ENCODE measurements around the gene PRCD. TPM values are rescaled to one million over a fixed set of nuclear protein-coding genes. Genes with fewer than 3 reads are reported as not detected.
"Not testable (repeated sequence)": the region's sequence is repeated elsewhere in the genome, so short reads cannot be mapped to it uniquely, and the experiment has no call there.

PRCD gene
- total RNA-seq, 1 donor, result 0.81 TPM

GRCh38 chr17:76524598-76525512 lies 15.0 kb upstream of the PRCD start:
- no peak for DNase-seq (ENCODE audit: low read depth in 2 of 3, low spot score in 2 of 3)

GRCh38 chr17:76525513-76525833 lies 14.4 kb upstream of the PRCD start:
- not testable (repeated sequence) for DNase-seq (ENCODE audit: low read depth in 2 of 3, low spot score in 2 of 3)

GRCh38 chr17:76527016-76527415 lies 12.8 kb upstream of the PRCD start:
- DNase-seq (ENCODE audit: low read depth in 2 of 3, low spot score in 2 of 3), result not testable (repeated sequence)

DNA sequence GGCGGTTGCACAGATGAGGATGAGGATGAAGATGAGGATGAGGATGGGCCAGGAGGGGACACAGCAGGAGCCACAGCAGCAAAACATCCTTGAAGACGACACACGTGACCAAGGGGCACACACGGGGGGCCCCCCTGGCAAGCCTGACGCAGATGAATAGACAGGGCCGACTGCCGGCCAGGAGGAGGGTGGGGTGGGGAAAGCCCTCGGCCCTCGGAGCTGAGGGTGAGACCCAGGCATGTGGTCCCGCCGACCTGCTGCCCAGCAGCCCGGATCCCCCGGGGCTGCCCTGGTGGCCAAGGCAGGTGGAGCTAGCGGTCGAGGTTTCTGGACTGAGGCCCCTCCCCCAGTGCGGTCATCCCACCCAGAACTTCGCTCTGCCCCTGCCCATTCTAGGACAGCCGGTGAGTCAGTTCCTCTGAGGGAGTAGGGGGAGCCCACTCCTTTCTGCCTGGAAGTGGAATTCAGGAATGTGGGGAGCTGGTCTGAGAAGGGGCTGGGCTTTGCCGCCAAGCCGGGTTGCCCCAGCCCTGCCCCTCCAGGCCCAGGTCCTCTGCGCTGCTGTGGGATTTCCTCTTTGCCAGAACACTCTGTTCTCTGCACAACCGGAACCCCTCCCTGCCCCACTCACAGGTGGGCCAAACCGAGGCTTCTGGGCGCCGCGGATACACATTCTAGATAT lies 12.3 kb upstream of the PRCD start:
- DNase-seq (ENCODE audit: low read depth in 2 of 3, low spot score in 2 of 3), result peak in 2 of 3 donors; percentile 52 to 60

- DNase-seq (ENCODE audit: low read depth in 2 of 3, low spot score in 2 of 3), result no peak
Measured at GRCh38 chr17:76528156-76528527, 11.7 kb upstream of the PRCD start.

GRCh38 chr17:76528528-76529223 lies 11.2 kb upstream of the PRCD start:
- peak in 1 of 3 donors; percentile 18 for DNase-seq (ENCODE audit: low read depth in 2 of 3, low spot score in 2 of 3)

DNA sequence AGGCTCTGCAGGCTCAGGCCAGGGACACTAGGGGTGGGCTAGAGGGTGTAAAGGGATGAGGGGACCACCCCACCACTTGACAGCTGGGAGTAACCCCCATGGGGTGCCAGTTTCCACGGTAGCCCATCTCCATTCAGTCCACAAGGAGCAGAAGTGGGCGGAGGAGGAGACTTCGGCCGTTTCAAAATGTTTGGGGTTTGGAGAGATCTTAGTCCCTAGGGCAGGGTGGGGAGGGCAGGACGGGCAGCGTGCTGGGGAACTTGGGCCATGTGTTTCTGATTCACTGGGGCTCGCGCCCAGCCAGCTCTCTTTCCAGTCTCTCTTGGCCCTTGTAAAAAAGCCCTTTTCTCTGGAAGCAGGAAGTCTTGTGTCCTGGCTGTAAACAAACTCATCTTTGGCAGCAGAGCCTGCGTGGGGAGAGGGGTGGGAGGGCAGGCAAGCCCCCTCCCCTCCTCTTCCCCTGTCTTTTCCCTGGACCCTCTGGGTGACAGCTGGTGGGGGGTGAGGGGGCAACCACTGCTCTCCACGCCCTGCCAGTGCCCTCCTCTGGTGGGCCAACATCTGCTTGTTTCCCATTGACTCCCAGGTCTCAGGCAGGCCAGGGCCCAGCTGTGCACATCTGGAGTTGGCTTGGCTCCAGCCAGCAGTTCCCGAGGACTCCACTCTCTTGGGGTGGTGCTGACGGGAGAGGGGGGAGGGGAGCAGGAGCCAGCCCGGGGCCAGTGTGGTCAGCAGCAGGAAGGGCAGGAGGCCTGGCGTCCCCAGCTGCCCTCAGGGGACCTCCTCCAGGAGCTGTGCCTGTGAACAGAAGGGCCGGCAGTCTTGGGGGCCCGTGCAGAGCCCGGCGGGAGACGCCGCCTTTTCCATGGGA lies 10.4 kb upstream of the PRCD start:
- DNase-seq (ENCODE audit: low read depth in 2 of 3, low spot score in 2 of 3), result no peak

DNA sequence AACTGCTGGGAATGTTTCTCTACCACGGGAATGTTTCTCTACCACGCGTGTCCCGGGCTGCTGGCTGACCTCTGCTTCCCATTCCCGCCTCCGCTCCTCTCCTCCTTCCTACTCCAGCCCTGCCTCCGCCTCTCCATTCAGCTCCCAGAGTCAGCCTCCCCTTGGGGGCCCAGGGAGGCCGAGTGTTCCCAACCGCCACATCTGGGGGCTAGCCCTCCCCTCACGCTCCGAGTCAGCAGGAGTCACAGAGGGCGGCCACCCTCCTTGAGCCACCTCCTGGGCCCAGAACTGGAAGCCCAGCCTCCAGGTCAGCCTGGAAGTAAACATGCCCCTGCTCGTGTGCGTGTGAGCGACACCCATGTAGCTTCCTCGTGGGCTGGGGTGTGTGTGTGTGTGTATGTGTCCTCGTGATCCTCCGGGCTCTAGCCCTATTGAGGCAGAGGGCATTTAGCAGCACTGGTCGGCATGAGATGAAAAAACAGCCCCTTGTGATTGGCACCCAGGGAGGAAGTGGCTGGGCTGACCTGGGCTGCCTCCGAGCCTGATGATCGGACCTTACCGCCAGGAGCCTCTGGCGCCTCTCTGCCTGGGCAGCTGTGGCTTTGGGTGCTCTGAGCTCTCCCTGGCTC lies 9.6 kb upstream of the PRCD start:
- no peak for DNase-seq (ENCODE audit: low read depth in 2 of 3, low spot score in 2 of 3)

DNA sequence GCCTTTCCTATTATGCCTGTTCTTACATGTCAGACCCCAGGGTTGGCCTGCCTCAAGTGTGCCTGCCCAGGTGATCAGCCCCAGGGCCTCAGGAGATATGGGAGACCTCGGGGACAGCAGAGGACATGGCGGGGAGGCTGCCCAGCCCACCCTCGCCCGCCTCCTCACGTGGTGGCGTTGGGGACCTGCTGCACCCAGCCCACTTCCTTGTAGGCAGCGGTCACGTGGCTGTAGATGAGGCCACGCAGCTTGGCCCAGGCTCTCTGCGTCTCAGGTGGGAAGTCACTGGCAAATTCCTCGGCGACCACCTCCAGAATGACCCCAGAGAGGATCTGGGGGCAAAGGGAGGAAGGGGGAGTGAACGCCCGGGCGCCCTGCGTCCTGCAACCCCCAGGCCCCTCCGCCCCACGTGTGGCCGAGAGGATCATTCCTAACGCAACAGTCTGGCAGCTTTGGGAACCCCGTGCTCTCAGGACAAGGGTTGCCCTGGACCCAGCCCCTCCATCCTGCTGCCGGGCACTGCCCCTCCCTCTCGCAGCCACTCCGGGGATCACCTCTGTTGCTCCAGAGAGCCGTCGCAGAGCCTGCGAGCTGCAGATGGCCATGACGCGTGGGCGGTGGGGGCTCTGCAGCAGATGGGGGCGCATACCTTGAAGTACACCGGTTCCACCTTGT lies 8.9 kb upstream of the PRCD start:
- DNase-seq (ENCODE audit: low read depth in 2 of 3, low spot score in 2 of 3), result no peak

- DNase-seq (ENCODE audit: low read depth in 2 of 3, low spot score in 2 of 3), result no peak
Measured at GRCh38 chr17:76531486-76532038, 8.3 kb upstream of the PRCD start.

- DNase-seq (ENCODE audit: low read depth in 2 of 3, low spot score in 2 of 3), result no peak
Measured at GRCh38 chr17:76532072-76532651, 7.7 kb upstream of the PRCD start.

- not testable (repeated sequence) for DNase-seq (ENCODE audit: low read depth in 2 of 3, low spot score in 2 of 3)
Measured at GRCh38 chr17:76533640-76534359, 6.0 kb upstream of the PRCD start.

GRCh38 chr17:76534831-76535732 lies 4.8 kb upstream of the PRCD start:
- no peak for DNase-seq (ENCODE audit: low read depth in 2 of 3, low spot score in 2 of 3)

GRCh38 chr17:76535788-76536510 lies 3.9 kb upstream of the PRCD start:
- DNase-seq (ENCODE audit: low read depth in 2 of 3, low spot score in 2 of 3), result no peak

DNA sequence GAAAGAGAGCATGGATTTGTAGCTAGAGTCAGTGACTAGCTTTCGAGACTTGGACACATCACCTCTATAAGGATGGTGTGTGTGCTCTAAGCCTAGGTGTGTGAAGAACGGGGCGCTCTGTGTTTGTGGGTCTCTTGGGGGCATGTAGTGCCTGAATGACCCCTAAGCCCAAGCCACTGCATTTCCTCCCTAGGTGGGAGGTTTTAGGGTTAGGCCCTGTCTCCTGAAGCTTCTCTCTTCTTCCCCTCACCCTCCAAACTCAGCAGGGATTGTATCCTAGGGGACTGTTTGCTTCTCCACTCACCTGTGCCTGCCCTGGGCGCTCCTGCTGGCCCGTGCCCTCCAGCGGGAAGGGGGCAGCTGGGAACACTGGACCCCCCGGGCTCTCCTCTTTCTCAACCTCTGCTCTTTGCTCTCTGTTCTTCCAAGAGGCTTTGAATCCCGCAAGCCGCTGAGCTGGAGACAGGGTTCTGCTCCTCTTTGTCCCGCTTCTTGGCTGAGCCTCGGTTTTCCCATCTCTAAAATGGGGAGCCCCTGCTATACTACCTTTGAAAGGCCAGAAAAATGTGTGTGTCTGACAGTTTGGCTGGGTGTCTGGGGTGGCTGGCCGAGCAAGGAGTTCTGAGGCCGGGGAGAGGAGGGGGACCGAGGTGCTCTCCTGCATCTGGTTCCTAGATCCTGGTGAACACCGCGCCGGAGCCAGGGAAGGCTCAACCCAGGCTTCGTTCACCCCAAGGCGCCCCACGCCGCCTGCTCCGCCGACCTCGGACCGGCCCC lies 3.1 kb upstream of the PRCD start:
- DNase-seq (ENCODE audit: low read depth in 2 of 3, low spot score in 2 of 3), result no peak

- DNase-seq (ENCODE audit: low read depth in 2 of 3, low spot score in 2 of 3), result no peak
Measured at GRCh38 chr17:76537288-76537577, 2.6 kb upstream of the PRCD start.
